ENCODE data around the gene GCN1. TPM values are rescaled to one million over a fixed set of nuclear protein-coding genes. Genes with fewer than 3 reads are reported as not detected.

The GCN1 gene
- total RNA-seq, 8 experiments from 2014 or later, result 31.8 to 153 (median 47.1) TPM

- in situ Hi-C loops (cut with MboI; ENCODE audit: low pct_unique_long_range_greater_than_20kb in 2 of 9, low sequenced_read_pairs in 9 of 9, unreplicated experiment in 9 of 9), result no loop called here
- Histone ChIP-seq H3K4me3 (no peak overlapping the region), H3K27ac (no peak overlapping the region), H3K4me1 (replicated peaks in 1 of 2) (no peaks in the 10 kb centered on the region)
- no peak for ATAC-seq (replicated peaks in 6 of 8)
- WGBS, 10 experiments, result 80 to 100% (median 90%) methylated on average over 1 to 4 of the region's 9 CpGs; no CpG with 5 or more reads in 5 of the 10 experiments
These were observed 53.9 kb downstream of the GCN1 start for GRCh38 chr12:120140603-120141002.

GRCh38 chr12:120139958-120140357 is 54.6 kb downstream of the GCN1 start:
- WGBS, 10 experiments, result 73 to 100% (median 92%) methylated on average over 1 to 5 of the region's 5 CpGs; no CpG with 5 or more reads in 3 of the 10 experiments
- H3K4me3 ChIP-seq, result no peak overlapping the region
- H3K4me1 ChIP-seq (replicated peaks in 1 of 2), result no peaks in the 10 kb centered on the region
- in situ Hi-C loops (cut with MboI; ENCODE audit: low pct_unique_long_range_greater_than_20kb in 2 of 9, low sequenced_read_pairs in 9 of 9, unreplicated experiment in 9 of 9), result no loop called here
- no peak for ATAC-seq (replicated peaks in 6 of 8)
- H3K27ac ChIP-seq, result no peak overlapping the region

GRCh38 chr12:120138366-120138765 is 56.1 kb downstream of the GCN1 start:
- H3K27ac ChIP-seq, result no peak overlapping the region
- 89 to 100% (median 93%) methylated on average over 1 to 9 of the region's 9 CpGs; no CpG with 5 or more reads in 3 of the 10 experiments for WGBS, 10 experiments
- no peaks in the 10 kb centered on the region for H3K4me1 ChIP-seq (replicated peaks in 1 of 2)
- in situ Hi-C loops (cut with MboI; ENCODE audit: low pct_unique_long_range_greater_than_20kb in 2 of 9, low sequenced_read_pairs in 9 of 9, unreplicated experiment in 9 of 9), result no loop called here
- no peak for ATAC-seq (replicated peaks in 6 of 8)
- H3K4me3 ChIP-seq, result no peak overlapping the region

- Histone ChIP-seq H3K27ac (no peak overlapping the region), H3K4me1 (replicated peaks in 1 of 2) (no peaks in the 10 kb centered on the region), H3K4me3 (no peak overlapping the region)
- ATAC-seq (replicated peaks in 6 of 8), result no peak
- 50 to 98% (median 81%) methylated on average over 2 to 6 of the region's 11 CpGs; no CpG with 5 or more reads in 7 of the 10 experiments for WGBS, 10 experiments
- in situ Hi-C loops (cut with MboI; ENCODE audit: low pct_unique_long_range_greater_than_20kb in 2 of 9, low sequenced_read_pairs in 9 of 9, unreplicated experiment in 9 of 9), result no loop called here
These were observed 56.7 kb downstream of the GCN1 start for GRCh38 chr12:120137833-120138232.

GRCh38 chr12:120136093-120136770 is 58.3 kb downstream of the GCN1 start:
- in situ Hi-C loops (cut with MboI; ENCODE audit: low pct_unique_long_range_greater_than_20kb in 2 of 9, low sequenced_read_pairs in 9 of 9, unreplicated experiment in 9 of 9), result no loop called here
- no peak for ATAC-seq (replicated peaks in 6 of 8)
- 57 to 100% (median 89%) methylated on average over 1 to 6 of the region's 11 CpGs for WGBS, 10 experiments
- Histone ChIP-seq H3K4me1 (replicated peaks in 1 of 2) (no peaks in the 10 kb centered on the region), H3K4me3 (no peak overlapping the region), H3K27ac (no peak overlapping the region)

GRCh38 chr12:120134307-120134980 is 60.1 kb downstream of the GCN1 start:
- ATAC-seq (replicated peaks in 6 of 8), result no peak
- in situ Hi-C loops (cut with MboI; ENCODE audit: low pct_unique_long_range_greater_than_20kb in 2 of 9, low sequenced_read_pairs in 9 of 9, unreplicated experiment in 9 of 9), result no loop called here
- Histone ChIP-seq H3K4me1 (replicated peaks in 1 of 2) (no peaks in the 10 kb centered on the region), H3K27ac (no peak overlapping the region), H3K4me3 (no peak overlapping the region)
- WGBS, 10 experiments, result 90 to 100% (median 98%) methylated on average over 2 to 10 of the region's 20 CpGs; no CpG with 5 or more reads in 5 of the 10 experiments

GRCh38 chr12:120132863-120133385 is 61.6 kb downstream of the GCN1 start:
- no peaks in the 10 kb centered on the region for H3K4me1 ChIP-seq (replicated peaks in 1 of 2)
- in situ Hi-C loops (cut with MboI; ENCODE audit: low pct_unique_long_range_greater_than_20kb in 2 of 9, low sequenced_read_pairs in 9 of 9, unreplicated experiment in 9 of 9), result no loop called here
- 80 to 100% (median 100%) methylated on average over 1 to 3 of the region's 6 CpGs; no CpG with 5 or more reads in 5 of the 10 experiments for whole genome bisulfite sequencing, 10 experiments
- no peak overlapping the region for H3K27ac ChIP-seq
- no peak overlapping the region for H3K4me3 ChIP-seq
- peak in 2 of 8 experiments; percentile 32 to 35 for ATAC-seq (replicated peaks in 6 of 8)

- peak in 2 of 8 experiments; percentile 59 to 76 for ATAC-seq (replicated peaks in 6 of 8)
- no peaks in the 10 kb centered on the region for H3K4me1 ChIP-seq (replicated peaks in 1 of 2)
- no peak overlapping the region for H3K27ac ChIP-seq
- H3K4me3 ChIP-seq, result no peak overlapping the region
- in situ Hi-C loops (cut with MboI; ENCODE audit: low pct_unique_long_range_greater_than_20kb in 2 of 9, low sequenced_read_pairs in 9 of 9, unreplicated experiment in 9 of 9), result no loop called here
- 69 to 100% (median 81%) methylated on average over 1 to 7 of the region's 9 CpGs; no CpG with 5 or more reads in 4 of the 10 experiments for WGBS, 10 experiments
These were observed 62.3 kb downstream of the GCN1 start for GRCh38 chr12:120132054-120132836.

GRCh38 chr12:120131116-120131515 is 63.4 kb downstream of the GCN1 start:
- no peak for ATAC-seq (replicated peaks in 6 of 8)
- WGBS, 10 experiments, result 94 to 100% methylated on average over 3 to 4 of the region's 15 CpGs; no CpG with 5 or more reads in 8 of the 10 experiments
- H3K4me3 ChIP-seq, result no peak overlapping the region
- in situ Hi-C loops (cut with MboI; ENCODE audit: low pct_unique_long_range_greater_than_20kb in 2 of 9, low sequenced_read_pairs in 9 of 9, unreplicated experiment in 9 of 9), result no loop called here
- H3K4me1 ChIP-seq (replicated peaks in 1 of 2), result peaks cover 0 to 8% of the 10 kb centered on the region in 2 donors
- H3K27ac ChIP-seq, result no peak overlapping the region

GRCh38 chr12:120130011-120130410 is 64.5 kb downstream of the GCN1 start:
- Histone ChIP-seq H3K4me3 (no peak overlapping the region), H3K27ac (no peak overlapping the region), H3K4me1 (replicated peaks in 1 of 2) (peaks cover 0 to 9% of the 10 kb centered on the region in 2 donors)
- WGBS, 10 experiments, result 100% methylated on average over 1 to 2 of the region's 6 CpGs; no CpG with 5 or more reads in 5 of the 10 experiments
- in situ Hi-C loops (cut with MboI; ENCODE audit: low pct_unique_long_range_greater_than_20kb in 2 of 9, low sequenced_read_pairs in 9 of 9, unreplicated experiment in 9 of 9), result no loop called here
- no peak for ATAC-seq (replicated peaks in 6 of 8)

- H3K27ac ChIP-seq, result no peak overlapping the region
- peaks cover 0 to 9% of the 10 kb centered on the region in 2 donors for H3K4me1 ChIP-seq (replicated peaks in 1 of 2)
- WGBS, 10 experiments, result 50 to 100% (median 100%) methylated on average over 1 to 2 of the region's 2 CpGs; no CpG with 5 or more reads in 2 of the 10 experiments
- peak in 1 of 8 experiments; percentile 30 for ATAC-seq (replicated peaks in 6 of 8)
- H3K4me3 ChIP-seq, result no peak overlapping the region
- in situ Hi-C loops (cut with MboI; ENCODE audit: low pct_unique_long_range_greater_than_20kb in 2 of 9, low sequenced_read_pairs in 9 of 9, unreplicated experiment in 9 of 9), result no loop called here
These were observed 67.9 kb downstream of the GCN1 start for GRCh38 chr12:120126635-120127005.

- H3K4me1 ChIP-seq (replicated peaks in 1 of 2), result peaks cover 0 to 9% of the 10 kb centered on the region in 2 donors
- ATAC-seq (replicated peaks in 6 of 8), result peak in 6 of 8 experiments; percentile 5 to 42 (median 30)
- WGBS, 10 experiments, result 57 to 100% (median 80%) methylated on average over 1 to 5 of the region's 6 CpGs; no CpG with 5 or more reads in 2 of the 10 experiments
- H3K27ac ChIP-seq, result no peak overlapping the region
- in situ Hi-C loops (cut with MboI; ENCODE audit: low pct_unique_long_range_greater_than_20kb in 2 of 9, low sequenced_read_pairs in 9 of 9, unreplicated experiment in 9 of 9), result no loop called here
- no peak overlapping the region for H3K4me3 ChIP-seq
These were observed 68.5 kb downstream of the GCN1 start for GRCh38 chr12:120125792-120126634.
